CD14-positive monocyte (primary cell): ENCODE measurements around the gene TM9SF3. TPM values are rescaled to one million over a fixed set of nuclear protein-coding genes. Genes with fewer than 3 reads are reported as not detected.

ENCODE experiments used
- DNase-seq, 3 donors: peaks; one replicate each; pipeline ENCODE4 v3.0.0-alpha.2; 2011 to 2022
- H2AFZ ChIP-seq: 2 replicates; pipeline ENCODE4 v1.6.0; 2012; ENCODE audit warnings: mild to moderate bottlenecking, low read depth, low read length, inconsistent platforms; ENCODE audit not compliant: insufficient read depth, poor library complexity, severe bottlenecking
- H3K27ac ChIP-seq, 2 donors: 1 replicate in 1 of 2; 2 replicates in 1 of 2; pipeline ENCODE4 v1.5.1; 2012 to 2013; ENCODE audit warnings: low read length in 2 of 2, control low read depth in 1 of 2, inconsistent platforms in 1 of 2, low read depth in 1 of 2, mild to moderate bottlenecking in 1 of 2
- H3K27me3 ChIP-seq, 2 donors: one replicate each; pipeline versions ENCODE4 v1.6.0 to v1.6.1; 2011 to 2013; ENCODE audit warnings: low read length in 2 of 2; ENCODE audit not compliant: control insufficient read depth in 2 of 2, insufficient read depth in 2 of 2
- H3K36me3 ChIP-seq, 2 donors: replicated peaks in 1 of 2; 1 replicate in 1 of 2; 2 replicates in 1 of 2; pipeline versions ENCODE4 v1.5.1 to v1.6.1; 2012 to 2013; ENCODE audit warnings: low read length in 2 of 2, control low read depth in 1 of 2, inconsistent platforms in 1 of 2, mild to moderate bottlenecking in 1 of 2; ENCODE audit not compliant: insufficient read depth in 2 of 2, control insufficient read depth in 1 of 2
- H3K4me1 ChIP-seq, 2 donors: 1 replicate in 1 of 2; 2 replicates in 1 of 2; pipeline versions ENCODE4 v1.5.1 to v1.6.1; 2012 to 2013; ENCODE audit warnings: low read length in 2 of 2, control low read depth in 1 of 2, inconsistent platforms in 1 of 2, mild to moderate bottlenecking in 1 of 2, moderate library complexity in 1 of 2; ENCODE audit not compliant: insufficient read depth in 2 of 2, control insufficient read depth in 1 of 2
- H3K4me2 ChIP-seq: replicated peaks from 2 replicates; pipeline ENCODE3; 2012; ENCODE audit warnings: low read length, moderate library complexity, mild to moderate bottlenecking; ENCODE audit not compliant: poor library complexity, severe bottlenecking; ENCODE audit errors: extremely low read depth
- H3K4me3 ChIP-seq, 3 experiments: fragments of 200-600 bp in 1 of 3; sonication (generic) in 1 of 3; replicated peaks in 1 of 3; 1 replicate in 2 of 3; 2 replicates in 1 of 3; pipeline ENCODE4 v1.5.1; 2011 to 2013; ENCODE audit warnings: low read length in 3 of 3, mild to moderate bottlenecking in 3 of 3, control low read depth in 2 of 3, low read depth in 2 of 3, inconsistent platforms in 1 of 3, moderate library complexity in 1 of 3
- H3K79me2 ChIP-seq: 2 replicates; pipeline ENCODE4 v1.6.0; 2012; ENCODE audit warnings: mild to moderate bottlenecking, control low read depth, inconsistent platforms, low read length, moderate library complexity; ENCODE audit not compliant: insufficient read depth
- H3K9ac ChIP-seq: 2 replicates; pipeline ENCODE4 v1.6.0; 2017; ENCODE audit warnings: low read length, mild to moderate bottlenecking; ENCODE audit not compliant: insufficient read depth, poor library complexity, severe bottlenecking
- H3K9me3 ChIP-seq, 2 donors: replicated peaks in 1 of 2; 1 replicate in 1 of 2; 2 replicates in 1 of 2; pipeline versions ENCODE4 v1.5.1 to v1.6.1; 2012 to 2013; ENCODE audit warnings: low read length in 2 of 2, control low read depth in 1 of 2; ENCODE audit not compliant: control insufficient read depth in 1 of 2, insufficient read depth in 1 of 2
- H4K20me1 ChIP-seq: 2 replicates; pipeline ENCODE4 v1.6.0; 2012; ENCODE audit warnings: mild to moderate bottlenecking, low read length, control low read depth, moderate library complexity; ENCODE audit not compliant: insufficient read depth
- H3K27ac Mint-ChIP-seq, 7 donors: one replicate each; pipeline ENCODE4 v1.8.0; 2020; ENCODE audit warnings: mild to moderate bottlenecking in 7 of 7, mixed read lengths in 7 of 7, moderate library complexity in 6 of 7, inconsistent platforms in 2 of 7
- H3K27me3 Mint-ChIP-seq, 3 donors: one replicate each; pipeline ENCODE4 v1.8.0; 2021 to 2022; ENCODE audit warnings: low read depth in 3 of 3, mild to moderate bottlenecking in 3 of 3, mixed read lengths in 3 of 3, moderate library complexity in 3 of 3, inconsistent platforms in 1 of 3
- H3K36me3 Mint-ChIP-seq, 2 donors: one replicate each; pipeline ENCODE4 v1.8.0; 2020; ENCODE audit warnings: mixed read lengths in 2 of 2, inconsistent platforms in 1 of 2, mild to moderate bottlenecking in 1 of 2
- H3K4me1 Mint-ChIP-seq: one replicate; pipeline ENCODE4 v1.8.0; 2020; ENCODE audit warnings: mild to moderate bottlenecking, mixed read lengths
- H3K4me3 Mint-ChIP-seq, 2 donors: one replicate each; pipeline ENCODE4 v1.8.0; 2020; ENCODE audit warnings: mild to moderate bottlenecking in 2 of 2, mixed read lengths in 2 of 2, moderate library complexity in 1 of 2
- H3K9me3 Mint-ChIP-seq, 7 donors: one replicate each; pipeline ENCODE4 v1.8.0; 2020 to 2022; ENCODE audit warnings: mixed read lengths in 7 of 7, mild to moderate bottlenecking in 6 of 7, moderate library complexity in 6 of 7, inconsistent platforms in 2 of 7
- CTCF ChIP-seq: fragments of 200-600 bp; IDR thresholded peaks from one replicate; pipeline ENCODE4 v1.8.0; 2022; ENCODE audit warnings: antibody characterized with exemption, mild to moderate bottlenecking
- WGBS: methylation state at CpG from one replicate; pipeline ENCODE4 v1.1.5; 2013; ENCODE audit warnings: missing lambda C conversion rate; ENCODE audit not compliant: insufficient coverage; 5-methylcytosine and 5-hydroxymethylcytosine counted together
- intact Hi-C, 2 donors: fragments of 100-400 bp; cut with micrococcal nuclease; formaldehyde crosslinking; loops; one replicate each; pipeline versions ENCODE4 v1.15.0 to v1.15.1; 2023
- polyA plus RNA-seq, 3 donors: library from polyadenylated mRNA; depleted of rRNA in 1 of 3; unstranded in 2 of 3; stranded (reverse) in 1 of 3; fragments of 300-500 nt in 2 of 3; fragments of >200 nt in 1 of 3; fragmentation: Illumina TruSeq in 2 of 3; gene quantifications; 1 replicate in 2 of 3; 2 replicates in 1 of 3; pipeline ENCODE4 v1.2.3, GENCODE V29; 2012 to 2021

Gene TM9SF3
- polyA plus RNA-seq, 3 donors = 23.9 to 67.1 (median 59.9) TPM

GRCh38 chr10:96507044-96507443 lies 79.8 kb downstream of the TM9SF3 start:
- no peaks in the 10 kb centered on the region for H3K9me3 ChIP-seq
- DNase-seq = no peak
- peaks cover 16 to 37% (median 22%) of the 10 kb centered on the region in 3 donors for H3K27me3 Mint-ChIP-seq
- H3K27ac Mint-ChIP-seq = no peak overlapping the region
- intact Hi-C loops = no loop called here
- no peak overlapping the region for H3K9ac ChIP-seq
- no peak overlapping the region for H3K4me3 ChIP-seq
- H3K4me2 ChIP-seq = no peak overlapping the region
- no peaks in the 10 kb centered on the region for H4K20me1 ChIP-seq
- peaks cover 13 to 15% of the 10 kb centered on the region in 2 donors for H3K27me3 ChIP-seq
- no peaks in the 10 kb centered on the region for H3K4me1 ChIP-seq
- H3K9me3 Mint-ChIP-seq = peaks cover 0 to 5% (median under 1%) of the 10 kb centered on the region in 7 donors
- no peak overlapping the region for H2AFZ ChIP-seq
- H3K36me3 ChIP-seq = no peaks in the 10 kb centered on the region
- 100% methylated on average over 2 of the region's 2 CpGs for WGBS
- peaks cover 0 to 5% of the 10 kb centered on the region in 2 donors for H3K36me3 Mint-ChIP-seq
- no peaks in the 10 kb centered on the region for H3K79me2 ChIP-seq
- no peak for TF ChIP-seq CTCF
- no peak overlapping the region for H3K27ac ChIP-seq
- no peak overlapping the region for H3K4me3 Mint-ChIP-seq
- H3K4me1 Mint-ChIP-seq = peaks cover 1% of the 10 kb centered on the region

GRCh38 chr10:96505150-96506136 lies 81.4 kb downstream of the TM9SF3 start:
- no peaks in the 10 kb centered on the region for H3K36me3 Mint-ChIP-seq
- peaks cover 2 to 23% (median 8%) of the 10 kb centered on the region in 3 donors for H3K27me3 Mint-ChIP-seq
- H3K4me1 Mint-ChIP-seq = no peaks in the 10 kb centered on the region
- H2AFZ ChIP-seq = no peak overlapping the region
- intact Hi-C loops = no loop called here
- no peak overlapping the region for H3K9ac ChIP-seq
- 96% methylated on average over 7 of the region's 12 CpGs for WGBS
- no peaks in the 10 kb centered on the region for H3K27me3 ChIP-seq
- H3K27ac ChIP-seq = no peak overlapping the region
- H4K20me1 ChIP-seq = no peaks in the 10 kb centered on the region
- H3K79me2 ChIP-seq = no peaks in the 10 kb centered on the region
- no peak for DNase-seq
- no peak overlapping the region for H3K4me3 Mint-ChIP-seq
- no peaks in the 10 kb centered on the region for H3K4me1 ChIP-seq
- no peak overlapping the region for H3K4me2 ChIP-seq
- no peak overlapping the region for H3K27ac Mint-ChIP-seq
- H3K36me3 ChIP-seq = no peaks in the 10 kb centered on the region
- peaks cover 0 to 2% (median 0%) of the 10 kb centered on the region in 7 donors for H3K9me3 Mint-ChIP-seq
- no peaks in the 10 kb centered on the region for H3K9me3 ChIP-seq
- TF ChIP-seq CTCF = no peak
- no peak overlapping the region for H3K4me3 ChIP-seq
